SK-N-SH treated with all-trans-retinoic acid at 6 μM for 48 hours (cell line): ENCODE measurements around the gene AMH.

Experiments used
- ATAC-seq: fragments of 200-7000 bp; cut with Tn5 transposase; 3 replicates; pipeline ENCODE4 v1.9.1; 2020; ENCODE audit warnings: mild to moderate bottlenecking, moderate library complexity
- ARNTL ChIP-seq: fragments of 450-650 bp; formaldehyde crosslinking; IDR thresholded peaks from 2 replicates; pipeline ENCODE4 v1.5.0; 2020; ENCODE audit warnings: low read depth, mild to moderate bottlenecking, moderate library complexity, borderline replicate concordance
- BACH2 ChIP-seq: fragments of 250-450 bp; sonication (Bioruptor Pico); IDR thresholded peaks from 2 replicates; pipeline ENCODE4 v1.9.0; 2021; ENCODE audit warnings: mild to moderate bottlenecking, borderline replicate concordance
- CSDC2 ChIP-seq: fragments of 250-450 bp; sonication (Bioruptor Pico); IDR thresholded peaks from 2 replicates; pipeline ENCODE4 v1.5.0; 2020; ENCODE audit warnings: mild to moderate bottlenecking, moderate library complexity
- GLIS3 ChIP-seq: fragments of 250-450 bp; sonication (Bioruptor Pico); IDR thresholded peaks from 2 replicates; pipeline ENCODE4 v1.5.0; 2020; ENCODE audit warnings: mild to moderate bottlenecking, moderate library complexity
- ISL1 ChIP-seq: fragments of 250-450 bp; sonication (Bioruptor Pico); IDR thresholded peaks from 2 replicates; pipeline ENCODE4 v2.1.2; 2022; ENCODE audit warnings: mild to moderate bottlenecking, moderate library complexity
- OSR1 ChIP-seq: fragments of 250-450 bp; sonication (Bioruptor Pico); IDR thresholded peaks from 2 replicates; pipeline ENCODE4 v1.8.0; 2022; ENCODE audit warnings: moderate library complexity, mild to moderate bottlenecking, inconsistent platforms
- RARB ChIP-seq: fragments of 250-450 bp; sonication (Bioruptor Pico); IDR thresholded peaks from 2 replicates; pipeline ENCODE4 v1.8.0; 2021; ENCODE audit warnings: mild to moderate bottlenecking, moderate library complexity
- SNAI2 ChIP-seq: fragments of 250-450 bp; sonication (Bioruptor Pico); IDR thresholded peaks from 2 replicates; pipeline ENCODE4 v1.5.0; 2020; ENCODE audit warnings: mild to moderate bottlenecking, moderate library complexity
- TOX ChIP-seq: fragments of 250-450 bp; sonication (Bioruptor Pico); IDR thresholded peaks from 2 replicates; pipeline ENCODE4 v1.8.0; 2021; ENCODE audit warnings: mild to moderate bottlenecking, moderate library complexity, borderline replicate concordance
- ZC3H10 ChIP-seq: fragments of 250-450 bp; sonication (Bioruptor Pico); IDR thresholded peaks from 2 replicates; pipeline ENCODE4 v1.5.1; 2021; ENCODE audit warnings: mild to moderate bottlenecking, moderate library complexity
- ZFP30 ChIP-seq: fragments of 450-650 bp; formaldehyde crosslinking; IDR thresholded peaks from 2 replicates; pipeline ENCODE4 v1.5.0; 2022; ENCODE audit warnings: mild to moderate bottlenecking, moderate library complexity
- ZNF70 ChIP-seq: fragments of 450-650 bp; formaldehyde crosslinking; IDR thresholded peaks from 2 replicates; pipeline ENCODE4 v1.5.0; 2020; ENCODE audit warnings: mild to moderate bottlenecking, moderate library complexity
- ZNF8 ChIP-seq: fragments of 450-650 bp; formaldehyde crosslinking; IDR thresholded peaks from 2 replicates; pipeline ENCODE4 v1.5.0; 2020; ENCODE audit warnings: mild to moderate bottlenecking, moderate library complexity
- TF ChIP-seq, protein P1 (sequence below): fragments of 250-450 bp; sonication (Bioruptor Pico); IDR thresholded peaks from 2 replicates; pipeline ENCODE4 v1.5.1; 2021; ENCODE audit warnings: mild to moderate bottlenecking, moderate library complexity
- TF ChIP-seq, protein P2 (sequence below): fragments of 250-450 bp; sonication (Bioruptor Pico); IDR thresholded peaks from 2 replicates; pipeline ENCODE4 v1.5.1; 2020; ENCODE audit warnings: low read depth, mild to moderate bottlenecking, moderate library complexity
- TF ChIP-seq, protein P3 (sequence below): fragments of 250-450 bp; sonication (Bioruptor Pico); IDR thresholded peaks from 2 replicates; pipeline ENCODE4 v1.8.0; 2020; ENCODE audit warnings: mild to moderate bottlenecking, moderate library complexity, borderline replicate concordance
- TF ChIP-seq, protein P4 (sequence below): fragments of 250-450 bp; sonication (Bioruptor Pico); IDR thresholded peaks from 2 replicates; pipeline ENCODE4 v1.5.0; 2020; ENCODE audit warnings: mild to moderate bottlenecking, moderate library complexity

AMH gene

DNA sequence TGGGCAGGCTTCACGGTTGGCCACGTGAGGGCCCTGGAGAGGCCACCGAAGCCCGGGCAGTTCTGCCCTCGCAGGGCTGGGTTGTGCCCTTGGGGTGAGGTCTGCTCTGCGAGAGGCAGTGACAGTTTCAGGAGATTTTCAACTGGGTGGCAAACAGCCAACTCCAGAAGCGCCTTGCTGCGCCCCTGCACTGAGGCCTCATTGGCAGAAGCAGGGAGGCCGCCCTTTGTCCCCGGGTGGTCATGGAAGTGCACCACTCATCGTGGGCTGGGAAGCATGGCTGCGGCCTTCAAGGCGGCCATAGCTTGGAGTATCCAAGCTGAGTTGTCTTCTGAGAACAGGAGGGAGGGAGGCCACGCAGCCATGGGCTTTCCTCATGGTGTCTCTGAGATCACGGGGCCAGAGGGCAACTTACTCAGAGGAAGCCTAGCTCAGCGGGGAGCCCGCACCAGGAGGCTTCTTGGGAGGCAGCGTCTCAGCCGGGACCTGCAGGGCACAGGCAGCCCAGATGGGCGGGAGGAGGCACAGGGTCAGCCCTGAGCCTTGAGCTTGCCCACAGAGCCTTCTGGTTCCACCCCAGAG is 27.8 kb upstream of the AMH start (continued):
- TF ChIP-seq, protein P1, sequence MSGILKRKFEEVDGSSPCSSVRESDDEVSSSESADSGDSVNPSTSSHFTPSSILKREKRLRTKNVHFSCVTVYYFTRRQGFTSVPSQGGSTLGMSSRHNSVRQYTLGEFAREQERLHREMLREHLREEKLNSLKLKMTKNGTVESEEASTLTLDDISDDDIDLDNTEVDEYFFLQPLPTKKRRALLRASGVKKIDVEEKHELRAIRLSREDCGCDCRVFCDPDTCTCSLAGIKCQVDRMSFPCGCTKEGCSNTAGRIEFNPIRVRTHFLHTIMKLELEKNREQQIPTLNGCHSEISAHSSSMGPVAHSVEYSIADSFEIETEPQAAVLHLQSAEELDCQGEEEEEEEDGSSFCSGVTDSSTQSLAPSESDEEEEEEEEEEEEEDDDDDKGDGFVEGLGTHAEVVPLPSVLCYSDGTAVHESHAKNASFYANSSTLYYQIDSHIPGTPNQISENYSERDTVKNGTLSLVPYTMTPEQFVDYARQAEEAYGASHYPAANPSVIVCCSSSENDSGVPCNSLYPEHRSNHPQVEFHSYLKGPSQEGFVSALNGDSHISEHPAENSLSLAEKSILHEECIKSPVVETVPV (CRISPR knock-in tag) = no peak
- TF ChIP-seq ZNF70 (CRISPR knock-in tag) (no peak), ARNTL (CRISPR knock-in tag) (no peak), ZFP30 (CRISPR knock-in tag) (no peak), ZNF8 (no peak), TOX (CRISPR knock-in tag) (no peak), OSR1 (no peak), ISL1 (CRISPR knock-in tag) (no peak), ZC3H10 (CRISPR knock-in tag) (no peak), CSDC2 (CRISPR knock-in tag) (no peak), GLIS3 (CRISPR knock-in tag) (no peak)
- TF ChIP-seq, protein P2, sequence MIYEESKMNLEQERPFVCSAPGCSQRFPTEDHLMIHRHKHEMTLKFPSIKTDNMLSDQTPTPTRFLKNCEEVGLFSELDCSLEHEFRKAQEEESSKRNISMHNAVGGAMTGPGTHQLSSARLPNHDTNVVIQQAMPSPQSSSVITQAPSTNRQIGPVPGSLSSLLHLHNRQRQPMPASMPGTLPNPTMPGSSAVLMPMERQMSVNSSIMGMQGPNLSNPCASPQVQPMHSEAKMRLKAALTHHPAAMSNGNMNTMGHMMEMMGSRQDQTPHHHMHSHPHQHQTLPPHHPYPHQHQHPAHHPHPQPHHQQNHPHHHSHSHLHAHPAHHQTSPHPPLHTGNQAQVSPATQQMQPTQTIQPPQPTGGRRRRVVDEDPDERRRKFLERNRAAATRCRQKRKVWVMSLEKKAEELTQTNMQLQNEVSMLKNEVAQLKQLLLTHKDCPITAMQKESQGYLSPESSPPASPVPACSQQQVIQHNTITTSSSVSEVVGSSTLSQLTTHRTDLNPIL (CRISPR knock-in tag) = no peak

DNA sequence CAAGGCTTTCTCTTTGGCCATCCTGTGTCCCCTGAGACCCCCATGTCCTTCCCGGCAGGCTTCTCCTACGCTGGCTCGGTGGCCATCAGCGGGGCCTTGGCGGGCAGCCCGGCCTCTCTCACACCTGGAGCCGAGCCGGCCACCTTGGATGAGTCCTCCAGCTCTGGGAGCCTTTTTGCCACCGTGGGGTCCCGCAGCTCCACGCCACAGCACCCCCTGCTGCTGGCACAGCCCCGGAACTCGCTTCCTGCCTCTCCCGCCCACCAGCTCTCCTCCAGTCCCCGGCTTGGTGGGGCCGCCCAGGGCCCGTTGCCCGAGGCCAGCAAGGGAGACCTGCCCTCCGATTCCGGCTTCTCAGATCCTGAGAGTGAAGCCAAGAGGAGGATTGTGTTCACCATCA is 27.2 kb upstream of the AMH start:
- no peak for TF ChIP-seq BACH2 (CRISPR knock-in tag)
- no peak for TF ChIP-seq RARB (CRISPR knock-in tag)
- no peak for TF ChIP-seq ISL1 (CRISPR knock-in tag)
- TF ChIP-seq TOX (CRISPR knock-in tag) = no peak
- TF ChIP-seq ARNTL (CRISPR knock-in tag) = no peak
- TF ChIP-seq GLIS3 (CRISPR knock-in tag) = no peak
- TF ChIP-seq, protein P1 (CRISPR knock-in tag) = no peak
- TF ChIP-seq OSR1 = no peak
- TF ChIP-seq SNAI2 (CRISPR knock-in tag) = no peak

DNA sequence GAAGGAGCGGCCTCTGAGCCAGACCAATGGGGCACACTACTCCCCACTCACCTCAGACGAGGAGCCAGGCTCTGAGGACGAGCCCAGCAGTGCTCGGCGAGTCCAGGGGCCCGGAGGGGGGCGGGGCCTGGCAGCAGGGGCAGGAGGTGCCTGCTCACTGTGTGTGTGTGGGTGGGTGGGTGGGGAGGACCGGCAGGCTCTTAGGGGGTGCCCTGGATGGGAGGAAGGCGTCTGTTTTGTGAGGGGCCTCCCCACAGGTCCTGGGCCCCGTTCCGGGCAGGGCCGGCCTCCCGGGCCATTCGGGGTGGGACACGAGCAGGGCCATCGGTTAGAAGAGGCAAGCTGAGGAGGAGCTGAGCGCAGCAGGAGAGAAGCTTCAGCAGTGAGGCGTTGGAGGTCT is 25.7 kb upstream of the AMH start:
- no peak for ATAC-seq
- TF ChIP-seq ZC3H10 (CRISPR knock-in tag) (no peak), SNAI2 (CRISPR knock-in tag) (no peak), CSDC2 (CRISPR knock-in tag) (no peak), BACH2 (CRISPR knock-in tag) (no peak), RARB (CRISPR knock-in tag) (no peak), GLIS3 (CRISPR knock-in tag) (no peak), ZNF8 (no peak)
- TF ChIP-seq, protein P1 (CRISPR knock-in tag) = no peak
- TF ChIP-seq, protein P3, sequence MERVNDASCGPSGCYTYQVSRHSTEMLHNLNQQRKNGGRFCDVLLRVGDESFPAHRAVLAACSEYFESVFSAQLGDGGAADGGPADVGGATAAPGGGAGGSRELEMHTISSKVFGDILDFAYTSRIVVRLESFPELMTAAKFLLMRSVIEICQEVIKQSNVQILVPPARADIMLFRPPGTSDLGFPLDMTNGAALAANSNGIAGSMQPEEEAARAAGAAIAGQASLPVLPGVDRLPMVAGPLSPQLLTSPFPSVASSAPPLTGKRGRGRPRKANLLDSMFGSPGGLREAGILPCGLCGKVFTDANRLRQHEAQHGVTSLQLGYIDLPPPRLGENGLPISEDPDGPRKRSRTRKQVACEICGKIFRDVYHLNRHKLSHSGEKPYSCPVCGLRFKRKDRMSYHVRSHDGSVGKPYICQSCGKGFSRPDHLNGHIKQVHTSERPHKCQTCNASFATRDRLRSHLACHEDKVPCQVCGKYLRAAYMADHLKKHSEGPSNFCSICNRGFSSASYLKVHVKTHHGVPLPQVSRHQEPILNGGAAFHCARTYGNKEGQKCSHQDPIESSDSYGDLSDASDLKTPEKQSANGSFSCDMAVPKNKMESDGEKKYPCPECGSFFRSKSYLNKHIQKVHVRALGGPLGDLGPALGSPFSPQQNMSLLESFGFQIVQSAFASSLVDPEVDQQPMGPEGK (CRISPR knock-in tag) = no peak

More for the DNA sequence above, 27.2 kb upstream of the AMH start:
- peak; percentile 17; the same call in 1 of the 3 replicates for ATAC-seq

DNA sequence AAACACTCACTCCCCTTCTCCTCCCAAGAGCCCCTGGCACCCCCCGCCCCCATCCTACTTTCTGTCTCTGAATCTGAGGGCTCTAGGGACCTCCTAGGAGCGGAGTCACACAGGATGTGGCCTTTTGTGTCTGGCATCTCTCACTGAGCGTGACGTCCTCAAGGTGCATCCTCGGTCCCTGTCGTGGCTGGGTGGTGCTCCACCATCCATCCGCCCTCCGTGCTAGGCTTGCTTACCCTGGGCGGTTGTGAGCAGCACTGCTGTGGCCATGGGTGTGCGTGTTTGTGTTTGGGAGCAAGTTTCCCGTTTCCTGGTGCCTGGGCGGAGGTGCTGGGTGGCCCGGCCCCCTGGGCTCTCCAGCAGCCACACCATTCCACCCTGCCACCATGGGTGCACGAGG is 25.2 kb upstream of the AMH start:
- ATAC-seq = no peak
- TF ChIP-seq ISL1 (CRISPR knock-in tag) (no peak), ZNF70 (CRISPR knock-in tag) (no peak), GLIS3 (CRISPR knock-in tag) (no peak)
- TF ChIP-seq, protein P2 (CRISPR knock-in tag) = no peak
- TF ChIP-seq, protein P4, sequence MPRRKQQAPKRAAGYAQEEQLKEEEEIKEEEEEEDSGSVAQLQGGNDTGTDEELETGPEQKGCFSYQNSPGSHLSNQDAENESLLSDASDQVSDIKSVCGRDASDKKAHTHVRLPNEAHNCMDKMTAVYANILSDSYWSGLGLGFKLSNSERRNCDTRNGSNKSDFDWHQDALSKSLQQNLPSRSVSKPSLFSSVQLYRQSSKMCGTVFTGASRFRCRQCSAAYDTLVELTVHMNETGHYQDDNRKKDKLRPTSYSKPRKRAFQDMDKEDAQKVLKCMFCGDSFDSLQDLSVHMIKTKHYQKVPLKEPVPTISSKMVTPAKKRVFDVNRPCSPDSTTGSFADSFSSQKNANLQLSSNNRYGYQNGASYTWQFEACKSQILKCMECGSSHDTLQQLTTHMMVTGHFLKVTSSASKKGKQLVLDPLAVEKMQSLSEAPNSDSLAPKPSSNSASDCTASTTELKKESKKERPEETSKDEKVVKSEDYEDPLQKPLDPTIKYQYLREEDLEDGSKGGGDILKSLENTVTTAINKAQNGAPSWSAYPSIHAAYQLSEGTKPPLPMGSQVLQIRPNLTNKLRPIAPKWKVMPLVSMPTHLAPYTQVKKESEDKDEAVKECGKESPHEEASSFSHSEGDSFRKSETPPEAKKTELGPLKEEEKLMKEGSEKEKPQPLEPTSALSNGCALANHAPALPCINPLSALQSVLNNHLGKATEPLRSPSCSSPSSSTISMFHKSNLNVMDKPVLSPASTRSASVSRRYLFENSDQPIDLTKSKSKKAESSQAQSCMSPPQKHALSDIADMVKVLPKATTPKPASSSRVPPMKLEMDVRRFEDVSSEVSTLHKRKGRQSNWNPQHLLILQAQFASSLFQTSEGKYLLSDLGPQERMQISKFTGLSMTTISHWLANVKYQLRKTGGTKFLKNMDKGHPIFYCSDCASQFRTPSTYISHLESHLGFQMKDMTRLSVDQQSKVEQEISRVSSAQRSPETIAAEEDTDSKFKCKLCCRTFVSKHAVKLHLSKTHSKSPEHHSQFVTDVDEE = no peak
- TF ChIP-seq, all 23 proteins: peak for 0
